Measurements from ENCODE around the gene TFAP2C. TPM values are rescaled to one million over a fixed set of nuclear protein-coding genes. Genes with fewer than 3 reads are reported as not detected.

Gene TFAP2C
- total and polyA plus RNA-seq, 2 experiments from 2014 or later, result 1.7 to 3.7 TPM

- no peaks in the 10 kb centered on the region for H3K9me2 ChIP-seq (replicated peaks; ENCODE audit: insufficient read depth)
- H3K4me3 ChIP-seq, result no peak overlapping the region
- H3K4me1 ChIP-seq (ENCODE audit: insufficient read depth), result peaks cover 17% of the 10 kb centered on the region
- TF ChIP-seq EZH2 (IDR thresholded peaks at IDR 0.05; ENCODE audit: borderline replicate concordance) (no peak), CTCF (IDR thresholded peaks at IDR 0.05; ENCODE audit: poor library complexity) (no peak), EZH2phosphoT487 (IDR thresholded peaks at IDR 0.05; ENCODE audit: low read depth, severe bottlenecking, unreplicated experiment) (no peak)
- peaks cover 79% of the 10 kb centered on the region for H3K27me3 ChIP-seq
- no peaks in the 10 kb centered on the region for H4K20me1 ChIP-seq (ENCODE audit: insufficient read depth, poor library complexity, severe bottlenecking)
- no peak overlapping the region for H3K4me2 ChIP-seq
- H3K36me3 ChIP-seq (replicated peaks; ENCODE audit: insufficient read depth, low read depth), result no peaks in the 10 kb centered on the region
- no peak for DNase-seq (ENCODE audit: low spot score)
- H3K27ac ChIP-seq, result no peak overlapping the region
- no peaks in the 10 kb centered on the region for H3K79me2 ChIP-seq
- no peak overlapping the region for H2AFZ ChIP-seq
- 75% methylated on average over 2 of the region's 2 CpGs for WGBS (ENCODE audit: low lambda C conversion rate, missing lambda C conversion rate)
- no peaks in the 10 kb centered on the region for H3K9me3 ChIP-seq (ENCODE audit: low read depth)
Measured at GRCh38 chr20:56634307-56634706, 5.2 kb downstream of the TFAP2C start.

- TF ChIP-seq EZH2 (IDR thresholded peaks at IDR 0.05; ENCODE audit: borderline replicate concordance) (no peak), EZH2phosphoT487 (IDR thresholded peaks at IDR 0.05; ENCODE audit: low read depth, severe bottlenecking, unreplicated experiment) (no peak), CTCF (IDR thresholded peaks at IDR 0.05; ENCODE audit: poor library complexity) (no peak)
- Histone ChIP-seq H3K4me1 (ENCODE audit: insufficient read depth) (peaks cover 11% of the 10 kb centered on the region), H3K27ac (no peak overlapping the region), H3K4me3 (no peak overlapping the region), H3K9me3 (ENCODE audit: low read depth) (no peaks in the 10 kb centered on the region), H2AFZ (no peak overlapping the region), H3K4me2 (peak overlapping the region; percentile 35), H4K20me1 (ENCODE audit: insufficient read depth, poor library complexity, severe bottlenecking) (no peaks in the 10 kb centered on the region), H3K9me2 (replicated peaks; ENCODE audit: insufficient read depth) (no peaks in the 10 kb centered on the region), H3K27me3 (peaks cover 73% of the 10 kb centered on the region), H3K36me3 (replicated peaks; ENCODE audit: insufficient read depth, low read depth) (no peaks in the 10 kb centered on the region), H3K79me2 (no peaks in the 10 kb centered on the region)
- no peak for DNase-seq (ENCODE audit: low spot score)
- WGBS (ENCODE audit: low lambda C conversion rate, missing lambda C conversion rate), result 53% methylated on average over 13 of the region's 13 CpGs
Measured at GRCh38 chr20:56634735-56635385, 5.8 kb downstream of the TFAP2C start.

GRCh38 chr20:56636716-56637115 is 7.6 kb downstream of the TFAP2C start:
- 71% methylated on average over 3 of the region's 3 CpGs for WGBS (ENCODE audit: low lambda C conversion rate, missing lambda C conversion rate)
- Histone ChIP-seq H3K27me3 (peaks cover 55% of the 10 kb centered on the region), H3K9me3 (ENCODE audit: low read depth) (no peaks in the 10 kb centered on the region), H3K27ac (no peak overlapping the region), H3K4me3 (no peak overlapping the region), H3K4me2 (no peak overlapping the region), H4K20me1 (ENCODE audit: insufficient read depth, poor library complexity, severe bottlenecking) (no peaks in the 10 kb centered on the region), H3K9me2 (replicated peaks; ENCODE audit: insufficient read depth) (no peaks in the 10 kb centered on the region), H3K36me3 (replicated peaks; ENCODE audit: insufficient read depth, low read depth) (no peaks in the 10 kb centered on the region), H2AFZ (no peak overlapping the region), H3K79me2 (no peaks in the 10 kb centered on the region), H3K4me1 (ENCODE audit: insufficient read depth) (no peaks in the 10 kb centered on the region)
- no peak for TF ChIP-seq EZH2phosphoT487 (IDR thresholded peaks at IDR 0.05; ENCODE audit: low read depth, severe bottlenecking, unreplicated experiment)
- no peak for TF ChIP-seq EZH2 (IDR thresholded peaks at IDR 0.05; ENCODE audit: borderline replicate concordance)
- TF ChIP-seq CTCF (IDR thresholded peaks at IDR 0.05; ENCODE audit: poor library complexity), result no peak
- DNase-seq (ENCODE audit: low spot score), result no peak

Measured in hepatocyte (in vitro differentiated cells).